ENCODE results near the gene FBXL17. TPM values are rescaled to one million over a fixed set of nuclear protein-coding genes. Genes with fewer than 3 reads are reported as not detected.

FBXL17 gene
- total and polyA plus RNA-seq, 4 donors, result 2.1 to 14.1 (median 6.3) TPM

DNA sequence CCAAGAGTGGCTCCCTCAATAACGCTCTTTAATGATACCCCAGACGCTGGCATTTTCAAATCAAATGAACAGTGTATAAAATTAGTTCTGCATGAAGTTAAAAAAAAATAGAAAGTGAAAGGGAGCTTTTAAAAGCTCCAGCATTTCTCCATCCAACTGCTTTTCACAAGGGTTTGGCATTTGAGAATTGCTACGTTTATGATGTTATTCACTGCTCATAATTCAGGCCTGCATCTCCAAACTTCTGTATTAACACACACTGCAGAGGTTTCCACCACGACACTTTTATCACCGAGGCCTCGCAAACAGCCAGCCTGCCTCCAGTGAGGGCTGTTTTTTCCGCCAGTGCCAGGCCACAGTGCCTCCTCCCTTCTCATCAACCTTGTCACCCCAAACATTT is 505.6 kb downstream of the FBXL17 start:
- no peak overlapping the region for H3K4me3 ChIP-seq (ENCODE audit: low read depth in 1 of 3, low read length in 3 of 3)

DNA sequence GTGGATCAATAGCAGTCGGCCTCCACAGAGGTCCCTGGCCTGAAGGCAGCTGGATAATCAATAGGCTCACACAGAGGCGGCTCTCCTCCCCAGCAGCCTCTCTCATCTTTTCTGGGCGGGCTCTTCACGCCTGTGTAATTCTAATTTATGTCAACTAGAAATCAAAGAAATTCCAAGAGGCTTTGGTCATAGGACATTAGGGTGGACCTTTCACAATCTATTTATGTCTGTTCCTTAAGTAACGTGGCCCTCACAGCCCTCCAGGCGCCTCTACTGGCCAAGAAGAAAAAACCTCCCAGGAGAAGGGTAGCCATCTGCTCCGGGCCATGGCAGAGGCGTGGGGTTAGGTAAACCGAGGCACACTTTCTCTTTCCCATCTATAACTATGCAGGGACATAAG is 506.1 kb downstream of the FBXL17 start:
- no peaks in the 10 kb centered on the region for H3K27me3 ChIP-seq (ENCODE audit: control insufficient read depth in 4 of 4, insufficient read depth in 4 of 4, low read length in 3 of 4)
- no peak overlapping the region for H3K4me3 ChIP-seq (ENCODE audit: low read depth in 1 of 3, low read length in 3 of 3)
- H3K4me1 ChIP-seq (ENCODE audit: control insufficient read depth in 4 of 4, insufficient read depth in 4 of 4, low read length in 3 of 4), result peaks cover 0 to 8% (median 4%) of the 10 kb centered on the region in 4 donors
- H3K9me3 ChIP-seq (ENCODE audit: control insufficient read depth in 4 of 4, low read length in 3 of 4), result no peaks in the 10 kb centered on the region
- H3K27ac ChIP-seq (ENCODE audit: low read depth in 1 of 2, low read length in 2 of 2), result no peak overlapping the region
- TF ChIP-seq, protein P1, sequence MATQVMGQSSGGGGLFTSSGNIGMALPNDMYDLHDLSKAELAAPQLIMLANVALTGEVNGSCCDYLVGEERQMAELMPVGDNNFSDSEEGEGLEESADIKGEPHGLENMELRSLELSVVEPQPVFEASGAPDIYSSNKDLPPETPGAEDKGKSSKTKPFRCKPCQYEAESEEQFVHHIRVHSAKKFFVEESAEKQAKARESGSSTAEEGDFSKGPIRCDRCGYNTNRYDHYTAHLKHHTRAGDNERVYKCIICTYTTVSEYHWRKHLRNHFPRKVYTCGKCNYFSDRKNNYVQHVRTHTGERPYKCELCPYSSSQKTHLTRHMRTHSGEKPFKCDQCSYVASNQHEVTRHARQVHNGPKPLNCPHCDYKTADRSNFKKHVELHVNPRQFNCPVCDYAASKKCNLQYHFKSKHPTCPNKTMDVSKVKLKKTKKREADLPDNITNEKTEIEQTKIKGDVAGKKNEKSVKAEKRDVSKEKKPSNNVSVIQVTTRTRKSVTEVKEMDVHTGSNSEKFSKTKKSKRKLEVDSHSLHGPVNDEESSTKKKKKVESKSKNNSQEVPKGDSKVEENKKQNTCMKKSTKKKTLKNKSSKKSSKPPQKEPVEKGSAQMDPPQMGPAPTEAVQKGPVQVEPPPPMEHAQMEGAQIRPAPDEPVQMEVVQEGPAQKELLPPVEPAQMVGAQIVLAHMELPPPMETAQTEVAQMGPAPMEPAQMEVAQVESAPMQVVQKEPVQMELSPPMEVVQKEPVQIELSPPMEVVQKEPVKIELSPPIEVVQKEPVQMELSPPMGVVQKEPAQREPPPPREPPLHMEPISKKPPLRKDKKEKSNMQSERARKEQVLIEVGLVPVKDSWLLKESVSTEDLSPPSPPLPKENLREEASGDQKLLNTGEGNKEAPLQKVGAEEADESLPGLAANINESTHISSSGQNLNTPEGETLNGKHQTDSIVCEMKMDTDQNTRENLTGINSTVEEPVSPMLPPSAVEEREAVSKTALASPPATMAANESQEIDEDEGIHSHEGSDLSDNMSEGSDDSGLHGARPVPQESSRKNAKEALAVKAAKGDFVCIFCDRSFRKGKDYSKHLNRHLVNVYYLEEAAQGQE (IDR thresholded peaks at IDR 0.05), result no peak
- TF ChIP-seq, protein P2, sequence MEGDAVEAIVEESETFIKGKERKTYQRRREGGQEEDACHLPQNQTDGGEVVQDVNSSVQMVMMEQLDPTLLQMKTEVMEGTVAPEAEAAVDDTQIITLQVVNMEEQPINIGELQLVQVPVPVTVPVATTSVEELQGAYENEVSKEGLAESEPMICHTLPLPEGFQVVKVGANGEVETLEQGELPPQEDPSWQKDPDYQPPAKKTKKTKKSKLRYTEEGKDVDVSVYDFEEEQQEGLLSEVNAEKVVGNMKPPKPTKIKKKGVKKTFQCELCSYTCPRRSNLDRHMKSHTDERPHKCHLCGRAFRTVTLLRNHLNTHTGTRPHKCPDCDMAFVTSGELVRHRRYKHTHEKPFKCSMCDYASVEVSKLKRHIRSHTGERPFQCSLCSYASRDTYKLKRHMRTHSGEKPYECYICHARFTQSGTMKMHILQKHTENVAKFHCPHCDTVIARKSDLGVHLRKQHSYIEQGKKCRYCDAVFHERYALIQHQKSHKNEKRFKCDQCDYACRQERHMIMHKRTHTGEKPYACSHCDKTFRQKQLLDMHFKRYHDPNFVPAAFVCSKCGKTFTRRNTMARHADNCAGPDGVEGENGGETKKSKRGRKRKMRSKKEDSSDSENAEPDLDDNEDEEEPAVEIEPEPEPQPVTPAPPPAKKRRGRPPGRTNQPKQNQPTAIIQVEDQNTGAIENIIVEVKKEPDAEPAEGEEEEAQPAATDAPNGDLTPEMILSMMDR (IDR thresholded peaks at IDR 0.05; ENCODE audit: low read depth, low read length, missing input control), result no peak
- no peak for TF ChIP-seq JUND (IDR thresholded peaks at IDR 0.05)
- TF ChIP-seq TAF1 (conservative IDR thresholded peaks at IDR 0.05), result no peak
- no peak for TF ChIP-seq YY1 (IDR thresholded peaks at IDR 0.05)
- TF ChIP-seq GABPA (IDR thresholded peaks at IDR 0.05 in 1 of 2, conservative IDR thresholded peaks at IDR 0.05 in 1 of 2), result no peak
- no peak for TF ChIP-seq FOXA2 (IDR thresholded peaks at IDR 0.05)
- no peak for TF ChIP-seq NR2F2 (IDR thresholded peaks at IDR 0.05)
- no peak for TF ChIP-seq EGR1 (IDR thresholded peaks at IDR 0.05; ENCODE audit: low read depth in 2 of 2)
- TF ChIP-seq, protein P3, sequence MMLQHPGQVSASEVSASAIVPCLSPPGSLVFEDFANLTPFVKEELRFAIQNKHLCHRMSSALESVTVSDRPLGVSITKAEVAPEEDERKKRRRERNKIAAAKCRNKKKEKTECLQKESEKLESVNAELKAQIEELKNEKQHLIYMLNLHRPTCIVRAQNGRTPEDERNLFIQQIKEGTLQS (IDR thresholded peaks at IDR 0.05), result no peak
- no peak for TF ChIP-seq RXRA (IDR thresholded peaks at IDR 0.05)
- DNase-seq (ENCODE audit: low spot score), result no peak
- WGBS, result 90% methylated on average over 9 of the region's 9 CpGs
- H3K36me3 ChIP-seq (ENCODE audit: control insufficient read depth in 4 of 4, insufficient read depth in 3 of 4, low read depth in 1 of 4, low read length in 3 of 4), result peaks cover 0 to 2% (median 0%) of the 10 kb centered on the region in 4 donors
- no peak overlapping the region for H3K9ac ChIP-seq (ENCODE audit: low read depth in 1 of 2, low read length in 2 of 2)

More for the DNA sequence above, 505.6 kb downstream of the FBXL17 start:
- TF ChIP-seq SP1 (IDR thresholded peaks at IDR 0.05) (no peak), TAF1 (conservative IDR thresholded peaks at IDR 0.05) (no peak), FOXA2 (IDR thresholded peaks at IDR 0.05) (no peak), RXRA (IDR thresholded peaks at IDR 0.05) (no peak)
- Histone ChIP-seq H3K27ac (ENCODE audit: low read depth in 1 of 2, low read length in 2 of 2) (no peak overlapping the region), H3K36me3 (ENCODE audit: control insufficient read depth in 4 of 4, insufficient read depth in 3 of 4, low read depth in 1 of 4, low read length in 3 of 4) (peaks cover 0 to 5% (median 0%) of the 10 kb centered on the region in 4 donors), H3K9ac (ENCODE audit: low read depth in 1 of 2, low read length in 2 of 2) (no peak overlapping the region), H3K9me3 (ENCODE audit: control insufficient read depth in 4 of 4, low read length in 3 of 4) (no peaks in the 10 kb centered on the region), H3K27me3 (ENCODE audit: control insufficient read depth in 4 of 4, insufficient read depth in 4 of 4, low read length in 3 of 4) (no peaks in the 10 kb centered on the region), H3K4me1 (ENCODE audit: control insufficient read depth in 4 of 4, insufficient read depth in 4 of 4, low read length in 3 of 4) (peaks cover 0 to 8% (median 4%) of the 10 kb centered on the region in 4 donors)
- WGBS, result 93% methylated on average over 7 of the region's 7 CpGs
- no peak for DNase-seq (ENCODE audit: low spot score)

DNA sequence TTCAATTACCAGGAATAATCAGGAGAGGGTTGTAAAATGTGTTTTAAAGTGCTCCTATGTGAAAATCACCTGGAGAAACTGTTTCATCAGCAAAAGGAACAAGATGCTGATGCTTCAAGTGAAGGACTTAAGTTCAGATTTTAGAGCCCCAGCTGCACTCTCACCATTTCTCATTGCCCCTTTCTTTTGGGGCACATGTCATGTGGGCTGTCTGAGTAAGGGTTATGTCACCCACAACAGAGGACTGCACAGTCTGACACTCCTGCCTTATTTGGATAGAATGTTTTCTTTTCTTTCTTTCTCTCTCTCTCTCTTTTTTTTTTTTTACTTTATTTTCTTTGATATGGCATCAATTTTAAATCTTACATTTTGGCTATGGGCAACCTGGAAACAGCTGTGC is 507.1 kb downstream of the FBXL17 start:
- H3K27me3 ChIP-seq (ENCODE audit: control insufficient read depth in 4 of 4, insufficient read depth in 4 of 4, low read length in 3 of 4), result no peaks in the 10 kb centered on the region
- no peak overlapping the region for H3K4me3 ChIP-seq (ENCODE audit: low read depth in 1 of 3, low read length in 3 of 3)
- H3K4me1 ChIP-seq (ENCODE audit: control insufficient read depth in 4 of 4, insufficient read depth in 4 of 4, low read length in 3 of 4), result peaks cover 0 to 8% (median 4%) of the 10 kb centered on the region in 4 donors
- no peaks in the 10 kb centered on the region for H3K36me3 ChIP-seq (ENCODE audit: control insufficient read depth in 4 of 4, insufficient read depth in 3 of 4, low read depth in 1 of 4, low read length in 3 of 4)
- no peak for DNase-seq (ENCODE audit: low spot score)
- no peak overlapping the region for H3K9ac ChIP-seq (ENCODE audit: low read depth in 1 of 2, low read length in 2 of 2)
- no peak overlapping the region for H3K27ac ChIP-seq (ENCODE audit: low read depth in 1 of 2, low read length in 2 of 2)
- H3K9me3 ChIP-seq (ENCODE audit: control insufficient read depth in 4 of 4, low read length in 3 of 4), result no peaks in the 10 kb centered on the region
- TF ChIP-seq FOXA1 (IDR thresholded peaks at IDR 0.05) (no peak), RXRA (IDR thresholded peaks at IDR 0.05) (no peak), RAD21 (IDR thresholded peaks at IDR 0.05) (no peak), EGR1 (IDR thresholded peaks at IDR 0.05; ENCODE audit: low read depth in 2 of 2) (no peak), GABPA (IDR thresholded peaks at IDR 0.05 in 1 of 2, conservative IDR thresholded peaks at IDR 0.05 in 1 of 2) (no peak), FOXA2 (IDR thresholded peaks at IDR 0.05) (no peak)
- TF ChIP-seq, protein P4, sequence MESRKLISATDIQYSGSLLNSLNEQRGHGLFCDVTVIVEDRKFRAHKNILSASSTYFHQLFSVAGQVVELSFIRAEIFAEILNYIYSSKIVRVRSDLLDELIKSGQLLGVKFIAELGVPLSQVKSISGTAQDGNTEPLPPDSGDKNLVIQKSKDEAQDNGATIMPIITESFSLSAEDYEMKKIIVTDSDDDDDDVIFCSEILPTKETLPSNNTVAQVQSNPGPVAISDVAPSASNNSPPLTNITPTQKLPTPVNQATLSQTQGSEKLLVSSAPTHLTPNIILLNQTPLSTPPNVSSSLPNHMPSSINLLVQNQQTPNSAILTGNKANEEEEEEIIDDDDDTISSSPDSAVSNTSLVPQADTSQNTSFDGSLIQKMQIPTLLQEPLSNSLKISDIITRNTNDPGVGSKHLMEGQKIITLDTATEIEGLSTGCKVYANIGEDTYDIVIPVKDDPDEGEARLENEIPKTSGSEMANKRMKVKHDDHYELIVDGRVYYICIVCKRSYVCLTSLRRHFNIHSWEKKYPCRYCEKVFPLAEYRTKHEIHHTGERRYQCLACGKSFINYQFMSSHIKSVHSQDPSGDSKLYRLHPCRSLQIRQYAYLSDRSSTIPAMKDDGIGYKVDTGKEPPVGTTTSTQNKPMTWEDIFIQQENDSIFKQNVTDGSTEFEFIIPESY (IDR thresholded peaks at IDR 0.05), result no peak
- TF ChIP-seq, protein P2 (IDR thresholded peaks at IDR 0.05; ENCODE audit: low read depth, low read length, missing input control), result no peak
- TF ChIP-seq, protein P5, sequence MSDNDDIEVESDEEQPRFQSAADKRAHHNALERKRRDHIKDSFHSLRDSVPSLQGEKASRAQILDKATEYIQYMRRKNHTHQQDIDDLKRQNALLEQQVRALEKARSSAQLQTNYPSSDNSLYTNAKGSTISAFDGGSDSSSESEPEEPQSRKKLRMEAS (IDR thresholded peaks at IDR 0.05), result no peak

Data from liver (tissue), 9 donors.